ENCODE measurements around the gene TIAL1.

The TIAL1 gene

GRCh38 chr10:119611433-119611832, 14.7 kb upstream of the TIAL1 start:
- H3K9me2 ChIP-seq (replicated peaks; ENCODE audit: insufficient read depth, low read length), result no peaks in the 10 kb centered on the region
- H3K27me3 ChIP-seq (ENCODE audit: low read length), result no peaks in the 10 kb centered on the region
- H3K9me3 ChIP-seq (ENCODE audit: insufficient read depth, low read length), result no peaks in the 10 kb centered on the region
- TF ChIP-seq CTCF (IDR thresholded peaks at IDR 0.05; ENCODE audit: insufficient read depth, low read length, poor library complexity, severe bottlenecking) (no peak), EZH2phosphoT487 (conservative IDR thresholded peaks at IDR 0.05; ENCODE audit: low read length) (no peak)
- H3K4me2 ChIP-seq (ENCODE audit: low read depth, low read length, poor library complexity, severe bottlenecking), result no peak overlapping the region
- no peaks in the 10 kb centered on the region for H3K36me3 ChIP-seq (ENCODE audit: low read length)
- no peak overlapping the region for H3K27ac ChIP-seq (ENCODE audit: low read depth, low read length)
- no peak overlapping the region for H3K9ac ChIP-seq (ENCODE audit: low read length)
- H3K79me2 ChIP-seq (ENCODE audit: insufficient read depth, low read length), result no peaks in the 10 kb centered on the region
- H2AFZ ChIP-seq (ENCODE audit: low read depth, low read length, severe bottlenecking), result no peak overlapping the region
- H4K20me1 ChIP-seq (ENCODE audit: low read depth, low read length), result no peaks in the 10 kb centered on the region
- H3F3A ChIP-seq (ENCODE audit: insufficient read depth), result no peaks in the 10 kb centered on the region
- H3K4me3 ChIP-seq (ENCODE audit: insufficient read depth, low read length, poor library complexity, severe bottlenecking), result no peak overlapping the region

GRCh38 chr10:119609516-119609915, 12.8 kb upstream of the TIAL1 start:
- Histone ChIP-seq H3K36me3 (ENCODE audit: low read length) (no peaks in the 10 kb centered on the region), H3K9me2 (replicated peaks; ENCODE audit: insufficient read depth, low read length) (no peaks in the 10 kb centered on the region), H3K79me2 (ENCODE audit: insufficient read depth, low read length) (no peaks in the 10 kb centered on the region), H3K4me3 (ENCODE audit: insufficient read depth, low read length, poor library complexity, severe bottlenecking) (no peak overlapping the region), H4K20me1 (ENCODE audit: low read depth, low read length) (no peaks in the 10 kb centered on the region), H3K9me3 (ENCODE audit: insufficient read depth, low read length) (no peaks in the 10 kb centered on the region), H3K27ac (ENCODE audit: low read depth, low read length) (no peak overlapping the region), H3F3A (ENCODE audit: insufficient read depth) (no peaks in the 10 kb centered on the region), H3K27me3 (ENCODE audit: low read length) (no peaks in the 10 kb centered on the region), H2AFZ (ENCODE audit: low read depth, low read length, severe bottlenecking) (no peak overlapping the region), H3K4me2 (ENCODE audit: low read depth, low read length, poor library complexity, severe bottlenecking) (no peak overlapping the region), H3K9ac (ENCODE audit: low read length) (no peak overlapping the region)
- no peak for TF ChIP-seq CTCF (IDR thresholded peaks at IDR 0.05; ENCODE audit: insufficient read depth, low read length, poor library complexity, severe bottlenecking)
- TF ChIP-seq EZH2phosphoT487 (conservative IDR thresholded peaks at IDR 0.05; ENCODE audit: low read length), result no peak

GRCh38 chr10:119608316-119609155, 11.8 kb upstream of the TIAL1 start:
- H3K4me2 ChIP-seq (ENCODE audit: low read depth, low read length, poor library complexity, severe bottlenecking), result no peak overlapping the region
- H3K9me2 ChIP-seq (replicated peaks; ENCODE audit: insufficient read depth, low read length), result no peaks in the 10 kb centered on the region
- no peaks in the 10 kb centered on the region for H3F3A ChIP-seq (ENCODE audit: insufficient read depth)
- H3K9ac ChIP-seq (ENCODE audit: low read length), result no peak overlapping the region
- no peak overlapping the region for H2AFZ ChIP-seq (ENCODE audit: low read depth, low read length, severe bottlenecking)
- H4K20me1 ChIP-seq (ENCODE audit: low read depth, low read length), result no peaks in the 10 kb centered on the region
- no peak overlapping the region for H3K27ac ChIP-seq (ENCODE audit: low read depth, low read length)
- H3K27me3 ChIP-seq (ENCODE audit: low read length), result no peaks in the 10 kb centered on the region
- H3K4me3 ChIP-seq (ENCODE audit: insufficient read depth, low read length, poor library complexity, severe bottlenecking), result no peak overlapping the region
- no peaks in the 10 kb centered on the region for H3K9me3 ChIP-seq (ENCODE audit: insufficient read depth, low read length)
- H3K79me2 ChIP-seq (ENCODE audit: insufficient read depth, low read length), result no peaks in the 10 kb centered on the region
- no peak for TF ChIP-seq CTCF (IDR thresholded peaks at IDR 0.05; ENCODE audit: insufficient read depth, low read length, poor library complexity, severe bottlenecking)
- no peak for TF ChIP-seq EZH2phosphoT487 (conservative IDR thresholded peaks at IDR 0.05; ENCODE audit: low read length)
- H3K36me3 ChIP-seq (ENCODE audit: low read length), result no peaks in the 10 kb centered on the region
